NCI-H1092 treated with DMSO at 0.1 percent for 48 hours (cell line): Measurements from ENCODE around the gene CNIH1.
"Not testable (repeated sequence)": the region's sequence is repeated elsewhere in the genome, so short reads cannot be mapped to it uniquely, and the experiment has no call there.

Source experiments
- DNase-seq: peaks from one replicate; lab custom pipeline; 2025; lab: John Stamatoyannopoulos, UW

Gene CNIH1

GRCh38 chr14:54427871-54428270, 13.3 kb downstream of the CNIH1 start:
- DNase-seq = no peak

DNA sequence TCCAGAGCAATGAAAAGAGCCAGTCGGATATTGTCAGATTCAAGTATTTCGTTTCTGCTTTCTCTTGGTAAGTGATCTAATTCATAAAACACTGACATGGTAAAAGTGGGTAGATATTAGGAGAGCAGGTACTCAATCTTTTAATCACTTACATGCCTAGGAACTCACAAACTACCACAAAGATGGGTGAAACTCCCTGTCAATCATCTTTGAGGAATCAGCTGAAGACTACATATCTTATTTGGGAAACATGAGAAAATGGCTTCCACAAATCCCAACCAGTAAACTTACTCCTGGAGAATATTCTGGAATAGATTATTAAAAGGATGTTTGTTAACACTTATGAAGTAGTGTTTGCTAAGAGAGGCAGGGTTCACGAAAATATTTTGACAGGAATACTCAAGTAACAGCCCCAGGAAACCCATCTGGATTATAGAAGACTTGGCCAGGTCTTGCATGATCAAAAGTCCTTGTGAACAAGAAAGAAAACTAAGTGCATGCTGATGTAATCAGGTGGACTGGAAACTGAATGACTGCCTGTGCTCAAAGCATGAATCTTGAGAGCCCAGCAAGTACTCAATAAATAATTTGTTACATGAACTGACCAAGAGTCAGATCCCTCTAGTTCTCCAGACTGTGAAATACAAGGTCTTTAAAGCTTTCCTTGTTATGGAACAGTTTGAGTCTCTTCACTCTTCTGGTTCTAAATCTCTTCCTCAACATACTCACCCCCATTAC, 15.5 kb downstream of the CNIH1 start:
- DNase-seq = no peak

DNA sequence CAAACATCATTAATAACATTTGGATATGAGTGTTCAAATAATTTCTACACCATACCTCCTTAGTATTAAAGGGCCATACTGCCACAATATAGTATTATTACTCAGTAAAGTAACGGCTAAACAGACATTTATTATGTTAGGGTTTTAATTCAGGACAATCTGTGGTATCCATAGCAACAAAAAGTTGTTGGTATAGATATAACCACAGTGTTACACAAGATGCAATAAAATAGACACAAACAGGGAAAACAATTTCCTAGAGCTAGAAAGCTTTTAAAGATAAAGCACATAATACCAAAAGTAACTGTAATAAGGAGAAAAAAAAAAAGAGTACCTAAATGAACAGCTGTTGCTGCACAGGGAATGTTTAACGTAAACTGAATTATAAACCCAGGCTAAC, 16.1 kb downstream of the CNIH1 start:
- no peak for DNase-seq

GRCh38 chr14:54424479-54424901, 16.7 kb downstream of the CNIH1 start:
- peak; percentile 63 for DNase-seq

DNA sequence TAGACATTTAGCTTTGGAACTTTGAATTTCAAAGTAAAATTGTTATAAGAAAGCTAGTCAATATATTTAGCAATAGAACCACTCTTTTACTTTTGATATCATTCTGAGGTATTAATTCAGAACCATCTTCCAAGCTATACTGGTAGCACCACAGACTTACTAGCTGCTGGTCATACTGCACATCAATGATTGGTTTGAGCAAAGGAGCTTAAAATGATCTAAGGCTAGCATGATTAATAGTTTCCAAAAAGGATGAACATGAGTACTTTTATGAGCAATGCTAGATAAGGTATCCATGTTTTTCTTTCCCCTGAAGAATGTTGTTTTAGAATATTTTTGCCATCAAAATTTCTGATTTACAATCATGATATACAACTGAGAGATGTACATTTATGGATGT, 17.2 kb downstream of the CNIH1 start:
- DNase-seq = no peak

DNA sequence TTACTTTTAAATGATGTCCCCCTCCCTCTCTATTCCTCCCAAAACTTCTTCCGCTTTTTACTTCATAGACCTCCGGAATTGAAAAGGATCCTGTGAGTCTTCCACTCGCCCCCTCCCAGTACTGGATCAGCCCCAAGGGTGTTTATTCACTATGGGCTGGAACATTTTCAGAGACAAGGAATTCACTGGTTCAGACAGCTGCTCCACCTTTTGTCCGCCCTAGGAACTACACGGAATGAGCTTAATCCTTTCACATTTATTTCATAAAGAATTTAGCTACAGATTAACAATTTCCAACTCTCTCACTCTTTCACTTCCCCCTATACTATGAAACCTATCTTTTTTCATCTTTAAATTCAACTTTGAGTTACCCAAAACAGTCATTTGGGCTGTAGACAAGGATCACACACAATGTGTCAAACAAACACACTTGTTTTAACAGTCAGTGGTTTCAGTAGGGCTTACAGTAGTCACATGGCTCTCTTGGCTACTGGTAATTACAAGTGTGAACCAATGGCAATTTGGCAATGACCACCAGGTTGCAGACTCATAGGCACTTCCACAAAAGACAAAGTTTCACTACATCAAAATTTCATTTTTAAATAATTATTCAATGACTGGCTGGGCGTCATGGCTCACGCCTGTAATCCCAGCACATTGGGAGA, 20.6 kb downstream of the CNIH1 start:
- peak; percentile 19 for DNase-seq

GRCh38 chr14:54411371-54411770, 29.8 kb downstream of the CNIH1 start:
- no peak for DNase-seq

- DNase-seq = no peak
Measured at GRCh38 chr14:54410215-54410614, 31.0 kb downstream of the CNIH1 start.

GRCh38 chr14:54403401-54404005, 37.7 kb downstream of the CNIH1 start:
- not testable (repeated sequence) for DNase-seq

DNA sequence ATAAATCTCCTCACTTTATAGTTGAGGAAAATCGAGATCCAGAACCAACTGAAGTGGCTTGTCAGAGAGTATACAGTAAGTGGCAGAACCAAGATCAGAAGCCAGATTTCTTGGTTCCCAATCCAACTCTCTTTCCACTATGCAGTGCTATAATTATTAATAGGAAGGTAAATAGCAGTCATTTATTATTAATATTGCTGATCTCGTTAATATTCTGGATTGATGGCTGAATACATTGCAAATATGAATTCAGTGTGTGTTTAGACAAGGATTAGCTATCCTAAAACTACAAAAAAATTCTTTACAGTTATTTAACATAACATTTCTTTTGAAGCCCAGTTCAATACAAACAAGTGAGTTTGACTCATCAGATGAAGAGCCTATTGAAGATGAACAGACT, 41.6 kb downstream of the CNIH1 start:
- no peak for DNase-seq

- peak; percentile 100 for DNase-seq
Measured at GRCh38 chr14:54396493-54397335, 44.5 kb downstream of the CNIH1 start, which contains the start of gene CDKN3. TSS of gene CDKN3 (plus strand) at chr14:54397007. CDS start at chr14:54397069, 62 bp downstream.

DNA sequence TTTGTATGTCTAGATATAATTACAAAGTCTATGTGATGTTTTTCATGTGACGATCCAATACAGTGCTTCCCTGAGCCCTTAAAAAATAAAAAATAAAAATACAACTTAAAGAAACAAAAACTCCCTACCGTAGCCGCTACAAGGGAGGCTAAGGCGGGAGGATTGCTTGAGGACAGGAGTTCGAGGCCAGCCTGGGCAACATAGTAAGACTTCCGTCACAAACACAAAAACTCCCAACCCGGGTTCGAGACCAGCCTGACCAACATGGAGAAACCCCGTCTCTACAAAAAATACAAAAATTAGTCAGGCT, 45.0 kb downstream of the CNIH1 start:
- DNase-seq = no peak

DNA sequence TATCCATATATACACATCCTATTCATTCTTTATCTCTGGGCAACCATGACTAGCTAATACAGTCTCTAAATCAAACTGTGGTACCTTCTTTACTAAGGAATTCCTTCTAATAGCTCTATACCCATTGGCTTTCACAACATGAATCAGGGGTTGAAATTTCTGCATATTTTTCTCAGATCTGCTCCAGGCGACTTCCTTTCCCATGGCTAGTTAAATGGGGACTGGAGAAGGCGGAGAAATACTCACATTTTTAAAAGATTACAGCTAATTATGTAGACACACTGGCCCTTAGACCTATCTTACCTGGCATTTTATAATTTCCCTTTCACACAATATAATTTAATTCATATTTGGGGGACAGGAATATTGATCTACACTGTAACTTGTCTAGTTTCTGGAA, 45.5 kb downstream of the CNIH1 start:
- no peak for DNase-seq

DNA sequence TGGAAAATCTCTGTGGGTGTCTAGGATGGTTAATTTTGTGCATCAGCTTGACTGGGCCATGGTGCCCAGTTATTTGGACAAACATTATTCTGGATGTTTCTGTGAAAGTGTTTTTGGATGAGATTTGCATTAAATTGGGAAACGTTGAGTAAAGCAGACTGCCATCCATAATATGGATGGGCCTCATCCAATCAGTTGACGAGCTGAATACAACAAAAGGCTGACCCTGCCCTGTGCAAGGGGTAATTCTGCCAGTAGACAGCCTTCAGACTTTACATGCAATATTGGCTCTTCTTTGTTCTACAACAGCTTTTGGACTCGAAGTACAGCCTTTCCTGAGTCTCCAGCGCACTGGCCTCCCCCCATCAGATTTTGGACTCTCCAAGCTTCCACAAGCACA, 45.9 kb downstream of the CNIH1 start:
- no peak for DNase-seq

DNA sequence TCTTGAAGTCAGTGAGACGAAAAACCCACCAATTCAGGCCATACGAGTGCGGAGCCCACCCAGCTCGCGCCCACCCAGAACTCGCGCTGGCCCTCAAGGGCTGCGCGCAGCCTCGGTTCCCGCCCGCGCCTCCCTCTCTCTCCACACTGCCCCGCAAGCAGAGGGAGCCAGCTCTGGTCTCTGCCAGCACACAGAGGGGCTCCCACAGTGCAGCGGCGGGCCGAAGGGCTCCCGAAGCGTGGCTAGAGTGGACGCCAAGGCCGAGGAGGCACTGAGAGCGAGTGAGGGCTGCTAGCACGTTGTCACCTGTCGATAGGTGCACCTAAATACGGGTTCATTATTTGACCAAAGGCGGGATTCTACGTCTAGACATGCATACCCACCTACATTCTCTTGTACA, 46.6 kb downstream of the CNIH1 start:
- no peak for DNase-seq

- DNase-seq = not testable (repeated sequence)
Measured at GRCh38 chr14:54392986-54393884, 47.9 kb downstream of the CNIH1 start.

DNA sequence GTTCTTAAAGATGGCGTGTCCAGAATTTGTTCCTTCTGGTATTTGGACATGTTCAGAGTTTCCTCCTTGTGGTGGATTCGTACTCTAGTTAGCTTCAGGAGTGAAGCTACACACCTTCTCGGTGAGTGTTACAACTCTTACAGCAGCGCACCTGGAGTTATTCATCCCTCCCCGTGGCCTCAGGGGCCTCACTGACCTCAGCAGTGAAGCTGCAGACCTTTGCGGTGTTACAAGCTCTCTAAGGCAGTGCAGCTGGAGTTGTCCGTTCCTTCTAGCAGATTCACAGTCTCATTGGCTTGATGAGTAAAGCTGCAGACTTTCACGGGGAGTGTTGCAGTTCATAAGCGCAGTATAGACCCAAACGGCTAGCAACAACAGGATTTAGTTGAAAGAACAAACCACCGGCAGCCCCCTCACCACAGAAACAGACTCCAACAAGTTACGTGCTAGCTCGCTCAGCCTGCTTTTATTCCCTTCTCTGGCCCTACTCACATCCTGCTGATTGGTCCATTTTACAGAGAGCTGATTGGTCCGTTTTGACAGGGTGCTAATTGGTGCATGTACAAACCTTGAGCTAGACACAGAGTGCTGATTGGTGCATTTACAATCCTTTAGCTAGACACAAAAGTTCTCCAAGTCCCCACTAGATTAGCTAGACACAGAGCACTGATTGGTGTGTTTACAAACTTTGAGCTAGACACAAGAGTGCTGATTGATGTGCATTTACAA, 48.9 kb downstream of the CNIH1 start:
- DNase-seq = no peak

- DNase-seq = no peak
Measured at GRCh38 chr14:54387328-54387727, 53.8 kb downstream of the CNIH1 start.

DNA sequence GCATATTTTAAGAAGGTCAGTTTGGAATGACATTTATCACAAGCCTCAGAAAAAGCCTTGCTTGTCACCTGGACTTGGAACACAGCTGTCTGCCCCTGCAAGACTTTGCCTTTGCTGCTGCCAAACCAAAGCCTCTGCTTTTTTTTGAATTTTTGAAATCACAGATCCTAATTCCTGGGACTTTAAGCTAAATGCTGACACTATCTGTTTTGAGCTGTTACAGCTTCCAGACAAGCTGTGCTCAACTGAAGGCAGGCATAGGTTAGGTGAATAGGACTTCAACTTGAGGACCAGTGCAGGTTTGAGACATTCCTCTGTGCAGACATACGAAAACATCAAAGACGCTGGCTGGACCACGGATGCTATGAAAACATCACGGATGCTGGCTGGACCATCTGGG, 55.6 kb downstream of the CNIH1 start:
- DNase-seq = no peak

- no peak for DNase-seq
Measured at GRCh38 chr14:54383835-54384234, 57.3 kb downstream of the CNIH1 start.

DNA sequence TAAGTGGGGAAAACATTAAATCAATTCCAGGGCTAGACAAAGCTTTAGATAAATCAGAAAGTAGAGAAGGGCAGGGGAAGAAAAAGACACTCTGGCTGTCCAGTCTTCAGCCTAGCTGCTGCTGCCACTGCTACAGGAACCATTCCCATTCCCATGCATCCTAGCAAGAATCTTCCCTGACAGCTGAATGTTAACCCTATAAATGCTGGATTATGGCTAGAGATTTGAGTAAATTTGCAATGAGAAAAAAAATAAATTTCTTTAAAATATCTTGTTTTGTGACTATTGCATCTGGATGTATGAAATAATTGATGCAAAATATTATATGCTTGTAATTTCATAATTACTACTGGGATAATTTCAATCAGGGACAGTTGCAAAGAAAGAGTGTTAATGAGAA, 59.4 kb downstream of the CNIH1 start:
- DNase-seq = no peak
